B cell (primary cell): ENCODE data around the gene JAK2. TPM values are rescaled to one million over a fixed set of nuclear protein-coding genes. Genes with fewer than 3 reads are reported as not detected.

Source experiments
- ATAC-seq: fragments of 200-7000 bp; cut with Tn5 transposase; one replicate; pipeline ENCODE4 v1.10.0; 2021; ENCODE audit warnings: low read depth, mild to moderate bottlenecking, moderate number of reproducible peaks, moderate library complexity
- CTCF ChIA-PET: fragments of 350-600 bp; sonication (Branson Sonifier 250); formaldehyde crosslinking; loops from one replicate; lab custom pipeline; 2021; ENCODE audit warnings: antibody characterized with exemption, inconsistent platforms; lab: Charles Lee
- POLR2A ChIA-PET: fragments of 350-600 bp; sonication (Branson Sonifier 250); formaldehyde crosslinking; loops from one replicate; lab custom pipeline; 2021; ENCODE audit warnings: antibody characterized with exemption; lab: Charles Lee
- DNase-seq: peaks from one replicate; pipeline ENCODE4 v3.0.0; 2013
- H2AFZ ChIP-seq: 2 replicates; pipeline ENCODE4 v1.6.1; 2012; ENCODE audit warnings: mild to moderate bottlenecking, low read depth, low read length; ENCODE audit not compliant: insufficient read depth, poor library complexity, severe bottlenecking
- H3K27ac ChIP-seq, 2 donors: 1 replicate in 1 of 2; 2 replicates in 1 of 2; pipeline ENCODE4 v1.5.1; 2012 to 2013; ENCODE audit warnings: low read length in 2 of 2, mild to moderate bottlenecking in 2 of 2, moderate library complexity in 1 of 2
- H3K27me3 ChIP-seq, 4 experiments: fragments of 200-600 bp in 1 of 4; sonication (generic) in 1 of 4; replicated peaks in 1 of 4; 1 replicate in 2 of 4; 2 replicates in 2 of 4; pipeline versions ENCODE4 v1.6.1 to v1.7.0; 2013 to 2016; ENCODE audit warnings: low read length in 3 of 4, mild to moderate bottlenecking in 2 of 4, mixed read lengths in 1 of 4, moderate library complexity in 1 of 4; ENCODE audit not compliant: insufficient read depth in 4 of 4, control insufficient read depth in 3 of 4; ENCODE audit errors: control extremely low read depth in 1 of 4
- H3K36me3 ChIP-seq, 2 experiments: replicated peaks in 1 of 2; 1 replicate in 1 of 2; 2 replicates in 1 of 2; pipeline versions ENCODE4 v1.6.1 to v1.7.1; 2013; ENCODE audit warnings: low read length in 1 of 2; ENCODE audit not compliant: insufficient read depth in 2 of 2, control insufficient read depth in 1 of 2; ENCODE audit errors: control extremely low read depth in 1 of 2, extremely low read depth in 1 of 2
- H3K4me1 ChIP-seq, 2 donors: fragments of 200-600 bp in 1 of 2; sonication (generic) in 1 of 2; 1 replicate in 1 of 2; 2 replicates in 1 of 2; pipeline versions ENCODE4 v1.5.1 to v1.6.1; 2013 to 2017; ENCODE audit warnings: low read length in 2 of 2; ENCODE audit not compliant: control insufficient read depth in 2 of 2, insufficient read depth in 2 of 2
- H3K4me2 ChIP-seq: replicated peaks from 2 replicates; pipeline ENCODE3; 2012; ENCODE audit warnings: mild to moderate bottlenecking, low read depth, low read length; ENCODE audit not compliant: poor library complexity, severe bottlenecking
- H3K4me3 ChIP-seq, 5 experiments: fragments of 200-600 bp in 1 of 5; sonication (generic) in 1 of 5; 1 replicate in 3 of 5; 2 replicates in 2 of 5; pipeline versions ENCODE4 v1.5.1 to v1.7.0; 2011 to 2016; ENCODE audit warnings: low read length in 4 of 5, mild to moderate bottlenecking in 4 of 5, low read depth in 2 of 5, control low read depth in 1 of 5, moderate library complexity in 1 of 5; ENCODE audit not compliant: insufficient read depth in 1 of 5; ENCODE audit errors: control extremely low read depth in 1 of 5, extremely low read depth in 1 of 5
- H3K79me2 ChIP-seq: fragments of 200-600 bp; sonication (generic); one replicate; pipeline ENCODE4 v1.6.0; 2016; ENCODE audit warnings: low read length; ENCODE audit not compliant: control insufficient read depth, insufficient read depth
- H3K9ac ChIP-seq: fragments of 200-600 bp; sonication (generic); 2 replicates; pipeline ENCODE4 v1.6.1; 2017; ENCODE audit warnings: mild to moderate bottlenecking, low read length, moderate library complexity
- H3K9me3 ChIP-seq, 3 donors: one replicate each; pipeline versions ENCODE4 v1.6.1 to v1.7.1; 2013; ENCODE audit warnings: low read length in 2 of 3; ENCODE audit not compliant: control insufficient read depth in 2 of 3, insufficient read depth in 1 of 3; ENCODE audit errors: control extremely low read depth in 1 of 3
- H4K20me1 ChIP-seq: 2 replicates; pipeline ENCODE4 v1.6.0; 2012; ENCODE audit warnings: mild to moderate bottlenecking, low read length; ENCODE audit not compliant: insufficient read depth, control insufficient read depth, poor library complexity, severe bottlenecking
- H3K27ac Mint-ChIP-seq: one replicate; pipeline ENCODE4 v1.8.0; 2021; ENCODE audit warnings: mixed read lengths
- H3K27me3 Mint-ChIP-seq: one replicate; pipeline ENCODE4 v1.8.0; 2021; ENCODE audit warnings: mixed read lengths
- H3K4me1 Mint-ChIP-seq: one replicate; pipeline ENCODE4 v1.8.0; 2021; ENCODE audit warnings: mixed read lengths
- H3K4me3 Mint-ChIP-seq: one replicate; pipeline ENCODE4 v1.8.0; 2021; ENCODE audit warnings: mixed read lengths
- H3K9me3 Mint-ChIP-seq: one replicate; pipeline ENCODE4 v1.8.0; 2022; ENCODE audit warnings: mixed read lengths; ENCODE audit not compliant: insufficient read depth
- EZH2 ChIP-seq: IDR thresholded peaks from 2 replicates; pipeline ENCODE4 v1.6.1; 2012; ENCODE audit warnings: borderline replicate concordance, low read depth, mild to moderate bottlenecking, moderate library complexity, low read length; ENCODE audit not compliant: insufficient read depth, poor library complexity, severe bottlenecking
- WGBS: methylation state at CpG from one replicate; pipeline ENCODE4 v1.1.5; 2013; ENCODE audit warnings: missing lambda C conversion rate; ENCODE audit not compliant: insufficient coverage; 5-methylcytosine and 5-hydroxymethylcytosine counted together
- intact Hi-C: fragments of 100-400 bp; cut with micrococcal nuclease; formaldehyde crosslinking; loops from one replicate; pipeline ENCODE4 v1.10.0; 2022
- polyA plus RNA-seq: library from polyadenylated mRNA; depleted of rRNA; stranded (reverse); fragments of >200 nt; gene quantifications from 2 replicates; pipeline ENCODE4 v1.2.3, GENCODE V29; 2012
- total RNA-seq, 2 donors: library from RNA; stranded (reverse); fragments of 120-200 nt in 1 of 2; gene quantifications; 1 replicate in 1 of 2; 2 replicates in 1 of 2; pipeline versions ENCODE4 v1.2.3 to v1.2.4, GENCODE V29; 2013 to 2022
- TF ChIP-seq, protein P1 (sequence below): fragments of 200-600 bp; IDR thresholded peaks from one replicate; pipeline ENCODE4 v1.8.0; 2022; ENCODE audit warnings: antibody characterized with exemption, mild to moderate bottlenecking

The JAK2 gene
- total and polyA plus RNA-seq, 2 donors (not counting 1 experiment from before 2014, with no cell fraction given), result 8.0 to 24.6 TPM

DNA sequence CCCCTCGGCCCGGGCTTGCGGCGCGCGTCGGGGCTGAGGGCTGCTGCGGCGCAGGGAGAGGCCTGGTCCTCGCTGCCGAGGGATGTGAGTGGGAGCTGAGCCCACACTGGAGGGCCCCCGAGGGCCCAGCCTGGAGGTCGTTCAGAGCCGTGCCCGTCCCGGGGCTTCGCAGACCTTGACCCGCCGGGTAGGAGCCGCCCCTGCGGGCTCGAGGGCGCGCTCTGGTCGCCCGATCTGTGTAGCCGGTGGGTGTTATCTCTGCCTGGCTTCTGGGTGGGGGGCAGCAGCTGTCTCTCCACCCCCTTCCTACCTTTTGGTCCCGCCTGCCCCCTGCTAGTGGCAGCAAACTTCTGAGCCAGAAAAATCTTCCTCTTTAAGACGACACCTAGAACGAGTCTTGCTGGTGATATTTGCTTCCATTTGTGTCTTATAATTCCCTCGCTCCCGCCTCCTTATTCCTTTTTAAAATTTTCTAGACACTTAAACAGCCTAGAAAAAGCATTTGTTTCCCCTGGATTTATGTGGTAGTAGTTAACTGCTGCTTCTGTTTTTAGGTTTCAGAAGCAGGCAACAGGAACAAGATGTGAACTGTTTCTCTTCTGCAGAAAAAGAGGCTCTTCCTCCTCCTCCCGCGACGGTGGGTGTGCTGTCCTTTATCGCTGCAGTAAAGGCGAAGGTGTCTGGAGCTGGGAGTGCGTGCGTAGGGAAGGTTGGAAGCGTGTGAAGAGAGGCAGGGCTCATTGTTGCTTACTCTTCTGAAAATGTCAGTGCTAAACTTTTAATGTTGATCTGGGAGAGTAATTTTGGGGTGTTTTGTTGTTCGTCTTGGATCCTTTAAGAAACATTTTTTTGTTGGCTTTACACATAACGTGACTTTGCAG lies 554 bp downstream of the JAK2 start:
- Histone ChIP-seq H3K27ac (peak overlapping the region; percentile 61 to 80), H3K79me2 (peaks cover 50% of the 10 kb centered on the region), H3K27me3 (no peaks in the 10 kb centered on the region), H3K36me3 (no peaks in the 10 kb centered on the region), H3K9ac (peak overlapping the region; percentile 74), H3K4me3 (peak overlapping the region; percentile 67 to 88 (median 80)), H4K20me1 (peaks cover 38% of the 10 kb centered on the region), H3K4me1 (peaks cover 27 to 29% of the 10 kb centered on the region in 2 donors), H2AFZ (peak overlapping the region; percentile 93), H3K4me2 (peak overlapping the region; percentile 83), H3K9me3 (no peaks in the 10 kb centered on the region)
- ChIA-PET CTCF (interaction anchor here (1.0 to 7.0 kb wide), 15 partner anchors 10 to 615 kb away, joined by 3 to 164 read pairs (median 6); partner anchors contain the start of gene RCL1), POLR2A (interaction anchor here (0.9 to 1.6 kb wide), 2 partner anchors 14 to 193 kb away, joined by 4 to 9 read pairs; partner anchors contain the start of gene RCL1)
- Mint-ChIP-seq H3K27ac (peak overlapping the region; percentile 97), H3K9me3 (no peaks in the 10 kb centered on the region), H3K4me3 (peak overlapping the region; percentile 94), H3K4me1 (peaks cover 32% of the 10 kb centered on the region), H3K27me3 (no peaks in the 10 kb centered on the region)
- ATAC-seq (no peak), DNase-seq (peak; percentile 62)
- intact Hi-C loops, result loop anchor here (1.0 to 10.0 kb wide), 11 partner anchors 47 to 1429 kb away; partner anchors contain the start of genes AK3, CDC37L1, PLPP6 and RCL1
- no peak for TF ChIP-seq EZH2
- TF ChIP-seq, protein P1, sequence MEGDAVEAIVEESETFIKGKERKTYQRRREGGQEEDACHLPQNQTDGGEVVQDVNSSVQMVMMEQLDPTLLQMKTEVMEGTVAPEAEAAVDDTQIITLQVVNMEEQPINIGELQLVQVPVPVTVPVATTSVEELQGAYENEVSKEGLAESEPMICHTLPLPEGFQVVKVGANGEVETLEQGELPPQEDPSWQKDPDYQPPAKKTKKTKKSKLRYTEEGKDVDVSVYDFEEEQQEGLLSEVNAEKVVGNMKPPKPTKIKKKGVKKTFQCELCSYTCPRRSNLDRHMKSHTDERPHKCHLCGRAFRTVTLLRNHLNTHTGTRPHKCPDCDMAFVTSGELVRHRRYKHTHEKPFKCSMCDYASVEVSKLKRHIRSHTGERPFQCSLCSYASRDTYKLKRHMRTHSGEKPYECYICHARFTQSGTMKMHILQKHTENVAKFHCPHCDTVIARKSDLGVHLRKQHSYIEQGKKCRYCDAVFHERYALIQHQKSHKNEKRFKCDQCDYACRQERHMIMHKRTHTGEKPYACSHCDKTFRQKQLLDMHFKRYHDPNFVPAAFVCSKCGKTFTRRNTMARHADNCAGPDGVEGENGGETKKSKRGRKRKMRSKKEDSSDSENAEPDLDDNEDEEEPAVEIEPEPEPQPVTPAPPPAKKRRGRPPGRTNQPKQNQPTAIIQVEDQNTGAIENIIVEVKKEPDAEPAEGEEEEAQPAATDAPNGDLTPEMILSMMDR, result no peak
- under 1% methylated on average over 34 of the region's 42 CpGs for WGBS
